ENCODE measurements around the gene TCP11L2.
"Not testable (repeated sequence)": the region's sequence is repeated elsewhere in the genome, so short reads cannot be mapped to it uniquely, and the experiment has no call there.

Gene TCP11L2

GRCh38 chr12:106308121-106308520 is 5.6 kb downstream of the TCP11L2 start:
- no peak for DNase-seq

GRCh38 chr12:106308611-106309010 is 6.1 kb downstream of the TCP11L2 start:
- DNase-seq = no peak

GRCh38 chr12:106309671-106310505 is 7.4 kb downstream of the TCP11L2 start:
- DNase-seq = no peak

GRCh38 chr12:106310687-106311086 is 8.2 kb downstream of the TCP11L2 start:
- DNase-seq = no peak

GRCh38 chr12:106311139-106311538 is 8.6 kb downstream of the TCP11L2 start:
- DNase-seq = no peak

- not testable (repeated sequence) for DNase-seq
Measured at GRCh38 chr12:106313413-106313812, 10.9 kb downstream of the TCP11L2 start.

- DNase-seq = no peak
Measured at GRCh38 chr12:106315523-106315922, 13.0 kb downstream of the TCP11L2 start.

- DNase-seq = no peak
Measured at GRCh38 chr12:106317406-106318082, 15.0 kb downstream of the TCP11L2 start.

- no peak for DNase-seq
Measured at GRCh38 chr12:106321139-106321850, 18.8 kb downstream of the TCP11L2 start.

- no peak for DNase-seq
Measured at GRCh38 chr12:106323537-106323936, 21.0 kb downstream of the TCP11L2 start.

- DNase-seq = no peak
Measured at GRCh38 chr12:106327309-106327869, 24.9 kb downstream of the TCP11L2 start.

GRCh38 chr12:106328735-106329134 is 26.2 kb downstream of the TCP11L2 start:
- no peak for DNase-seq

GRCh38 chr12:106329231-106329982 is 26.9 kb downstream of the TCP11L2 start:
- DNase-seq = peak; percentile 30

GRCh38 chr12:106331599-106331998 is 29.1 kb downstream of the TCP11L2 start:
- peak; percentile 21 for DNase-seq

- DNase-seq = no peak
Measured at GRCh38 chr12:106332536-106332935, 30.0 kb downstream of the TCP11L2 start.

GRCh38 chr12:106333010-106333409 is 30.5 kb downstream of the TCP11L2 start:
- no peak for DNase-seq

GRCh38 chr12:106333756-106334155 is 31.2 kb downstream of the TCP11L2 start:
- DNase-seq = no peak

- DNase-seq = no peak
Measured at GRCh38 chr12:106341086-106341877, 38.7 kb downstream of the TCP11L2 start.

- DNase-seq = peak; percentile 18
Measured at GRCh38 chr12:106342397-106343213, 40.1 kb downstream of the TCP11L2 start.

GRCh38 chr12:106343214-106343528 is 40.6 kb downstream of the TCP11L2 start:
- no peak for DNase-seq

GRCh38 chr12:106344131-106344530 is 41.6 kb downstream of the TCP11L2 start:
- DNase-seq = no peak

All from NCI-H1436 (cell line).